Right lobe of liver (tissue), 4 donors: Measurements from ENCODE around the gene DCHS2.

Experiments used
- CTCF ChIP-seq, 4 donors: fragments of 200-600 bp in 3 of 4; fragments of 450-650 bp in 1 of 4; IDR thresholded peaks; one replicate each; pipeline versions ENCODE4 v1.5.1 to v1.8.0; 2016 to 2022; ENCODE audit warnings: antibody characterized with exemption in 4 of 4, mild to moderate bottlenecking in 2 of 4
- POLR2A ChIP-seq: fragments of 450-650 bp; IDR thresholded peaks from one replicate; pipeline ENCODE4 v1.6.1; 2017; ENCODE audit warnings: antibody characterized with exemption, mild to moderate bottlenecking
- donor health status: DM: no; HTN: no; CAD: no.
- donor health status: DM: no; HTN: no; CAD: no.
- donor health status: DM: no; HTN: yes; CAD: no.

GRCh38 chr4:154529728-154530519, 38.3 kb upstream of the DCHS2 start:
- TF ChIP-seq POLR2A: no peak
- no peak for TF ChIP-seq CTCF (IDR thresholded peaks at IDR 0.05)
